Stimulated activated CD8-positive, alpha-beta memory T cell treated with anti-CD3 and anti-CD28 coated beads, Interleukin-4, amount 100 ng/mL, for 4 hours (primary cell): ENCODE results near the gene UBTD1.

Experiments
- DNase-seq, 2 donors: peaks; one replicate each; pipeline ENCODE4 v3.0.0-alpha.2; 2020; ENCODE audit warnings: low read depth in 2 of 2, low spot score in 1 of 2

The UBTD1 gene

GRCh38 chr10:97611473-97611872 lies 112.7 kb downstream of the UBTD1 start:
- no peak for DNase-seq

GRCh38 chr10:97612386-97612785 lies 113.7 kb downstream of the UBTD1 start:
- DNase-seq, result no peak

- DNase-seq, result no peak
These were observed 119.6 kb downstream of the UBTD1 start for GRCh38 chr10:97618285-97618684.

GRCh38 chr10:97618733-97619132 lies 120.0 kb downstream of the UBTD1 start:
- DNase-seq, result no peak
